Measurements from ENCODE around the gene GUCD1. TPM values are rescaled to one million over a fixed set of nuclear protein-coding genes. Genes with fewer than 3 reads are reported as not detected.
"Not testable (repeated sequence)": the region's sequence is repeated elsewhere in the genome, so short reads cannot be mapped to it uniquely, and the experiment has no call there.

The GUCD1 gene
- total and polyA plus RNA-seq, 10 of the 15 experiments (the other 5 are each of a cell fraction or from before 2014, with no cell fraction given) = 56.0 to 177 (median 88.2) TPM

DNA sequence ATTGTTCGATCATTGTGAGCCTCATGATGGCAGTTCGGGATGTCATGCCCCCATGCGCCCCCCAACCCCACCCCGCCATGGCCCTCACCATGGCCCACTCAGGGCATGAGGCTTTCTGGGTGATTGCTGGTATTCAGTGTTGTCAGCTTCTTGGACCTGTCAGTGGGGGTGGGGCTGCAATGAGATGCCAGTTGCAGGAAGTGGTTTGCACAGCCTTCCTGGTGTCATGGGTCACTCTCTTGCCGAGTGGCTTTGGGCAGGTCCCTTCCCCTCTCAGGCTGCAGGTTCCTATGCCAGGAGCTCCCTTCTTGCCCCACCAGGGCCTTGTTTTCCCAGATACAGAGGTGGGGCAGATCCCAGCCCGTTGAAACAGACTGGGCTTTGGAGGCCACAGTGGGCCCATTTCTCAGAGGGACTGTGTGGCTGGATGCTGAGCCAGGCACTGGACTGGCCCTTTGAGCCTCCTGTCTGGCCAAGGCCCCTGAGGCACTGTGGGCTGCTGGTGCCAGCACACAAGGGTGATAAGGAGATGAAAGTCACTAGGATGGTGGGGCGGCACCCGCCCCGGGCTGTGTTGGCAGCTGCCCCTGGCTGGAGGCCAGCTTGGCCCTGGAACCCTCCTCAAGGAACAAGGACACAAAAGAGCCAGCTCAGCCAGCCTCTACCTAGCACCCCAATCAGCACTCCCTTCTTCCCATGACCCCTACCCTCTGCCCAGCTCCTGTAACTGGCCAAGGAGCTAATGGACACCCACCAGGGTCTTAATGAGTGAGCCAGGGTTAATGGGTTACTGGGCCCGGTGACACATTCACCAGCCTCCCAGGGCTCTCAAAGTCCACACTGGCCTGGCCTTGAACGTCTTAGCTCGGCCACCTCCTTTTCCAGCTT lies 46.5 kb upstream of the GUCD1 start:
- WGBS (ENCODE audit: insufficient coverage, insufficient replicate concordance, low lambda C conversion rate, missing lambda C conversion rate) = 71% methylated on average over 12 of the region's 12 CpGs
- no peaks in the 10 kb centered on the region for H3K36me3 ChIP-seq (ENCODE audit: control insufficient read depth in 2 of 2, insufficient read depth in 2 of 2, low read length in 1 of 2)
- POLR2A ChIA-PET = no interaction called here
- H3K27ac ChIP-seq (ENCODE audit: control insufficient read depth, insufficient read depth) = no peak overlapping the region
- CTCF ChIA-PET = no interaction called here
- no peaks in the 10 kb centered on the region for H4K20me1 ChIP-seq (ENCODE audit: control insufficient read depth, insufficient read depth)
- in situ Hi-C loops (cut with MboI) (no loop called here), intact Hi-C loops (cut with micrococcal nuclease; ENCODE audit: unreplicated experiment) (no loop called here)
- no peaks in the 10 kb centered on the region for H3K9me3 ChIP-seq (replicated peaks; ENCODE audit: control insufficient read depth, insufficient read depth, low read length)
- no peak for DNase-seq (ENCODE audit: low read depth, low spot score)
- peaks cover 3% of the 10 kb centered on the region; the same call in 1 of the 2 replicates for H3K4me1 ChIP-seq (ENCODE audit: control insufficient read depth, insufficient read depth, low read length)
- no peak overlapping the region for H3K4me3 ChIP-seq
- ATAC-seq = peak; percentile 34
- no peak overlapping the region for H3K4me2 ChIP-seq (ENCODE audit: control insufficient read depth, insufficient read depth)
- H3K79me2 ChIP-seq (ENCODE audit: control insufficient read depth, insufficient read depth, low read length) = no peaks in the 10 kb centered on the region
- H3K9ac ChIP-seq (ENCODE audit: control insufficient read depth, insufficient read depth, low read length) = no peak overlapping the region
- TF ChIP-seq TARDBP (IDR thresholded peaks at IDR 0.05; ENCODE audit: borderline replicate concordance) (no peak), SUPT20H (IDR thresholded peaks at IDR 0.05; ENCODE audit: borderline replicate concordance, control insufficient read depth, low read depth, low read length) (no peak), HDAC2 (IDR thresholded peaks at IDR 0.05) (no peak), NR2F1 (conservative IDR thresholded peaks at IDR 0.05) (peak; percentile 35; the same call in 1 of the 2 replicates), TCF12 (IDR thresholded peaks at IDR 0.05; ENCODE audit: low read depth, low read length) (no peak), YBX1 (IDR thresholded peaks at IDR 0.05) (no peak), CREM (IDR thresholded peaks at IDR 0.05; ENCODE audit: low read depth) (no peak)
- TF ChIP-seq, protein P1, sequence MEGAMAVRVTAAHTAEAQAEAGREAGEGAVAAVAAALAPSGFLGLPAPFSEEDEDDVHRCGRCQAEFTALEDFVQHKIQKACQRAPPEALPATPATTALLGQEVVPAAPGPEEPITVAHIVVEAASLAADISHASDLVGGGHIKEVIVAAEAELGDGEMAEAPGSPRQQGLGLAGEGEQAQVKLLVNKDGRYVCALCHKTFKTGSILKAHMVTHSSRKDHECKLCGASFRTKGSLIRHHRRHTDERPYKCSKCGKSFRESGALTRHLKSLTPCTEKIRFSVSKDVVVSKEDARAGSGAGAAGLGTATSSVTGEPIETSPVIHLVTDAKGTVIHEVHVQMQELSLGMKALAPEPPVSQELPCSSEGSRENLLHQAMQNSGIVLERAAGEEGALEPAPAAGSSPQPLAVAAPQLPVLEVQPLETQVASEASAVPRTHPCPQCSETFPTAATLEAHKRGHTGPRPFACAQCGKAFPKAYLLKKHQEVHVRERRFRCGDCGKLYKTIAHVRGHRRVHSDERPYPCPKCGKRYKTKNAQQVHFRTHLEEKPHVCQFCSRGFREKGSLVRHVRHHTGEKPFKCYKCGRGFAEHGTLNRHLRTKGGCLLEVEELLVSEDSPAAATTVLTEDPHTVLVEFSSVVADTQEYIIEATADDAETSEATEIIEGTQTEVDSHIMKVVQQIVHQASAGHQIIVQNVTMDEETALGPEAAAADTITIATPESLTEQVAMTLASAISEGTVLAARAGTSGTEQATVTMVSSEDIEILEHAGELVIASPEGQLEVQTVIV (IDR thresholded peaks at IDR 0.05; ENCODE audit: borderline replicate concordance, partially characterized antibody) = no peak
- TF ChIP-seq, protein P2, sequence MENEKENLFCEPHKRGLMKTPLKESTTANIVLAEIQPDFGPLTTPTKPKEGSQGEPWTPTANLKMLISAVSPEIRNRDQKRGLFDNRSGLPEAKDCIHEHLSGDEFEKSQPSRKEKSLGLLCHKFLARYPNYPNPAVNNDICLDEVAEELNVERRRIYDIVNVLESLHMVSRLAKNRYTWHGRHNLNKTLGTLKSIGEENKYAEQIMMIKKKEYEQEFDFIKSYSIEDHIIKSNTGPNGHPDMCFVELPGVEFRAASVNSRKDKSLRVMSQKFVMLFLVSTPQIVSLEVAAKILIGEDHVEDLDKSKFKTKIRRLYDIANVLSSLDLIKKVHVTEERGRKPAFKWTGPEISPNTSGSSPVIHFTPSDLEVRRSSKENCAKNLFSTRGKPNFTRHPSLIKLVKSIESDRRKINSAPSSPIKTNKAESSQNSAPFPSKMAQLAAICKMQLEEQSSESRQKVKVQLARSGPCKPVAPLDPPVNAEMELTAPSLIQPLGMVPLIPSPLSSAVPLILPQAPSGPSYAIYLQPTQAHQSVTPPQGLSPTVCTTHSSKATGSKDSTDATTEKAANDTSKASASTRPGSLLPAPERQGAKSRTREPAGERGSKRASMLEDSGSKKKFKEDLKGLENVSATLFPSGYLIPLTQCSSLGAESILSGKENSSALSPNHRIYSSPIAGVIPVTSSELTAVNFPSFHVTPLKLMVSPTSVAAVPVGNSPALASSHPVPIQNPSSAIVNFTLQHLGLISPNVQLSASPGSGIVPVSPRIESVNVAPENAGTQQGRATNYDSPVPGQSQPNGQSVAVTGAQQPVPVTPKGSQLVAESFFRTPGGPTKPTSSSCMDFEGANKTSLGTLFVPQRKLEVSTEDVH (IDR thresholded peaks at IDR 0.05; ENCODE audit: low read depth, partially characterized antibody) = no peak
- FAIRE-seq = no peak
- H2AFZ ChIP-seq (ENCODE audit: control insufficient read depth, low read depth, low read length) = no peak overlapping the region
- BruUV-seq (replicated peaks) = no TSS peak
- SMC1A ChIA-PET (ENCODE audit: uncharacterized antibody, unreplicated experiment) = interaction anchor here (1.0 kb wide), 1 partner anchor 11 kb away, joined by 3 read pairs; no protein-coding TSS in a partner anchor
- no peaks in the 10 kb centered on the region for H3K27me3 ChIP-seq (replicated peaks in 1 of 2; ENCODE audit: control insufficient read depth in 2 of 2, insufficient read depth in 2 of 2, low read length in 1 of 2)
- RAD21 ChIA-PET (ENCODE audit: unreplicated experiment) = no interaction called here

DNA sequence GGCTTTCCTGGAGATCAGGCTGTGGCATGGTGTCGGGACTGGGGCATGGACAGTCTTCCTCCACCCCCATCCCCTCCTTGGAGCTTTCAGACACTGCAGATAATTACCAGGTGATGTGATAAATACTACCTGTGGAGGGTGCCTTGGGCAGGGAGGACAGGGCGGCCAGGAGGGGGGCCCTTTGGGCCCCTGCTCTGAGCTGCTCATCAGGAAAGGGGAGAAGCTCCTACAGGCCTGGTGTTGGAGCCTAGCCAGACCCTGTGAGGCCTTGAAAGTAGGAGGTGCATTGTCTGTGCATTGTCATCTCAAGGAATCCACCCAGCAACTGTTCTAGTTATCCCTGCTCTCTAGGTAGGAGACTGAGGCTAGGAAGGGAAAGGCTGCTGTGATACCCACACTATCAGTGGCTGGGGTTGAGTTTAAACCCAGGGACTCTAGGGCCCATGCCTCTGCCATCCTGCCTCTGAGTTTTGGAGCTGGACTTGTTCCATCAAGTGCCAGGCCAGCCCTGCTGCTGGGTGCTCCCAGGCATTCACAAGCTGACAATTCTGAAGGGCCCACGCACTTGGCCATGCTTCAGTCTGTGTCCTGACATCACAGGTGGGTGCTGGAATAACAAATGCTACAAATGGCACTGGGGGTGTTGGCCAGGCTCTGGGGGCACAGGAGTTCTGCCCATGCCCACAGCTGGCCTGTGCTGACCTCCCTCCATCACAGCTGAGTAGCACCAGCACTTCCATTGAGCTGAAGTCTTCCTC lies 45.2 kb upstream of the GUCD1 start:
- 73% methylated on average over 3 of the region's 3 CpGs for WGBS (ENCODE audit: insufficient coverage, insufficient replicate concordance, low lambda C conversion rate, missing lambda C conversion rate)
- H3K4me2 ChIP-seq (ENCODE audit: control insufficient read depth, insufficient read depth); H3K27me3 ChIP-seq (replicated peaks in 1 of 2; ENCODE audit: control insufficient read depth in 2 of 2, insufficient read depth in 2 of 2, low read length in 1 of 2); in situ Hi-C loops (cut with MboI); SMC1A ChIA-PET (ENCODE audit: uncharacterized antibody, unreplicated experiment); H3K9ac ChIP-seq (ENCODE audit: control insufficient read depth, insufficient read depth, low read length); H3K9me3 ChIP-seq (replicated peaks; ENCODE audit: control insufficient read depth, insufficient read depth, low read length); H3K4me3 ChIP-seq; H3K27ac ChIP-seq (ENCODE audit: control insufficient read depth, insufficient read depth); intact Hi-C loops (cut with micrococcal nuclease; ENCODE audit: unreplicated experiment); H3K36me3 ChIP-seq (ENCODE audit: control insufficient read depth in 2 of 2, insufficient read depth in 2 of 2, low read length in 1 of 2); DNase-seq (ENCODE audit: low read depth, low spot score); ATAC-seq; FAIRE-seq; RAD21 ChIA-PET (ENCODE audit: unreplicated experiment); H2AFZ ChIP-seq (ENCODE audit: control insufficient read depth, low read depth, low read length); BruUV-seq (replicated peaks); H3K79me2 ChIP-seq (ENCODE audit: control insufficient read depth, insufficient read depth, low read length); H4K20me1 ChIP-seq (ENCODE audit: control insufficient read depth, insufficient read depth); POLR2A ChIA-PET; H3K4me1 ChIP-seq (ENCODE audit: control insufficient read depth, insufficient read depth, low read length): not testable (repeated sequence)
- CTCF ChIA-PET = interaction anchor here (0.6 to 1.6 kb wide), 2 partner anchors 9 to 559 kb away, joined by 3 read pairs; no protein-coding TSS in a partner anchor

All from GM12878 (cell line).